Common myeloid progenitor, CD34-positive (primary cell): Measurements from ENCODE around the gene ZNF581.

ENCODE experiments used
- CTCF ChIA-PET: fragments of 350-600 bp; sonication (Branson Sonifier 250); formaldehyde crosslinking; loops from one replicate; lab custom pipeline; 2021; ENCODE audit warnings: antibody characterized with exemption; lab: Charles Lee
- POLR2A ChIA-PET: fragments of 350-600 bp; sonication (Branson Sonifier 250); formaldehyde crosslinking; loops from one replicate; lab custom pipeline; 2021; ENCODE audit warnings: antibody characterized with exemption; lab: Charles Lee
- DNase-seq, 3 donors: peaks; one replicate each; pipeline versions ENCODE4 v3.0.0 to v3.0.0-alpha.2; 2013
- H3K27ac ChIP-seq, 2 experiments: 1 replicate in 1 of 2; 2 replicates in 1 of 2; pipeline ENCODE4 v1.7.0; 2013; ENCODE audit warnings: inconsistent platforms in 2 of 2, low read length in 2 of 2, mild to moderate bottlenecking in 2 of 2, low read depth in 1 of 2, moderate library complexity in 1 of 2; ENCODE audit not compliant: severe bottlenecking in 2 of 2, insufficient read depth in 1 of 2, poor library complexity in 1 of 2
- H3K27me3 ChIP-seq, 5 experiments: replicated peaks in 2 of 5; 1 replicate in 3 of 5; 2 replicates in 2 of 5; pipeline versions ENCODE4 v1.6.1 to v1.7.0; 2013; ENCODE audit warnings: low read length in 4 of 5, mild to moderate bottlenecking in 2 of 5, moderate library complexity in 2 of 5, inconsistent platforms in 1 of 5; ENCODE audit not compliant: insufficient read depth in 5 of 5, control insufficient read depth in 4 of 5
- H3K36me3 ChIP-seq, 4 experiments: 1 replicate in 2 of 4; 2 replicates in 2 of 4; pipeline versions ENCODE4 v1.6.1 to v1.7.0; 2013; ENCODE audit warnings: low read length in 3 of 4, control low read depth in 1 of 4, mild to moderate bottlenecking in 1 of 4; ENCODE audit not compliant: control insufficient read depth in 4 of 4, insufficient read depth in 4 of 4
- H3K4me1 ChIP-seq, 4 experiments: 1 replicate in 3 of 4; 2 replicates in 1 of 4; pipeline versions ENCODE4 v1.6.1 to v1.7.1; 2013; ENCODE audit warnings: low read length in 3 of 4, mild to moderate bottlenecking in 3 of 4, control low read depth in 1 of 4, inconsistent platforms in 1 of 4, moderate library complexity in 1 of 4; ENCODE audit not compliant: control insufficient read depth in 4 of 4, insufficient read depth in 4 of 4; ENCODE audit errors: control extremely low read depth in 1 of 4
- H3K4me3 ChIP-seq, 7 experiments: 1 replicate in 4 of 7; 2 replicates in 3 of 7; pipeline versions ENCODE4 v1.5.1 to v1.7.0; 2013; ENCODE audit warnings: mild to moderate bottlenecking in 7 of 7, low read length in 6 of 7, moderate library complexity in 6 of 7, inconsistent platforms in 2 of 7, low read depth in 2 of 7, control low read depth in 1 of 7; ENCODE audit not compliant: insufficient read depth in 4 of 7, control insufficient read depth in 1 of 7; ENCODE audit errors: extremely low read depth in 1 of 7
- H3K9me3 ChIP-seq, 5 experiments: 1 replicate in 4 of 5; 2 replicates in 1 of 5; pipeline versions ENCODE4 v1.6.1 to v1.7.1; 2013; ENCODE audit warnings: low read length in 4 of 5, mild to moderate bottlenecking in 2 of 5, inconsistent platforms in 1 of 5, low read depth in 1 of 5, moderate library complexity in 1 of 5; ENCODE audit not compliant: control insufficient read depth in 4 of 5, insufficient read depth in 2 of 5; ENCODE audit errors: control extremely low read depth in 1 of 5
- WGBS: methylation state at CpG from one replicate; pipeline ENCODE4 v1.1.5; 2013; ENCODE audit not compliant: insufficient coverage; 5-methylcytosine and 5-hydroxymethylcytosine counted together

ZNF581 gene

GRCh38 chr19:55677572-55678028 is 34.2 kb downstream of the ZNF581 start:
- peaks cover 9 to 42% (median 37%) of the 10 kb centered on the region in 4 experiments for H3K4me1 ChIP-seq
- H3K27ac ChIP-seq: peak overlapping the region in 1 of 2 experiments; percentile 96
- H3K27me3 ChIP-seq: no peaks in the 10 kb centered on the region
- WGBS: 86% methylated on average over 6 of the region's 6 CpGs
- H3K36me3 ChIP-seq: peaks cover 0 to 59% (median 34%) of the 10 kb centered on the region in 4 experiments
- no peak overlapping the region for H3K4me3 ChIP-seq
- no peak for DNase-seq
- no peaks in the 10 kb centered on the region for H3K9me3 ChIP-seq
- ChIA-PET CTCF (no interaction called here), POLR2A (no interaction called here)

GRCh38 chr19:55678121-55678671 is 34.7 kb downstream of the ZNF581 start:
- peak in 2 of 3 donors; percentile 36 to 53 for DNase-seq
- peak overlapping the region in 1 of 2 experiments; percentile 29 for H3K27ac ChIP-seq
- H3K36me3 ChIP-seq: peaks cover 0 to 59% (median 34%) of the 10 kb centered on the region in 4 experiments
- H3K4me1 ChIP-seq: peaks cover 9 to 42% (median 37%) of the 10 kb centered on the region in 4 experiments
- no peaks in the 10 kb centered on the region for H3K9me3 ChIP-seq
- 91% methylated on average over 21 of the region's 21 CpGs for WGBS
- H3K4me3 ChIP-seq: no peak overlapping the region
- CTCF ChIA-PET: no interaction called here
- H3K27me3 ChIP-seq: no peaks in the 10 kb centered on the region
- POLR2A ChIA-PET: no interaction called here

GRCh38 chr19:55679343-55680257 is 36.2 kb downstream of the ZNF581 start:
- WGBS: 93% methylated on average over 21 of the region's 24 CpGs
- DNase-seq: no peak
- POLR2A ChIA-PET: no interaction called here
- H3K4me3 ChIP-seq: no peak overlapping the region
- H3K27ac ChIP-seq: no peak overlapping the region
- no peaks in the 10 kb centered on the region for H3K27me3 ChIP-seq
- no peaks in the 10 kb centered on the region for H3K9me3 ChIP-seq
- peaks cover 0 to 63% (median 36%) of the 10 kb centered on the region in 4 experiments for H3K36me3 ChIP-seq
- CTCF ChIA-PET: no interaction called here
- peaks cover 9 to 34% (median 33%) of the 10 kb centered on the region in 4 experiments for H3K4me1 ChIP-seq

GRCh38 chr19:55680339-55681130 is 37.1 kb downstream of the ZNF581 start:
- WGBS: 97% methylated on average over 15 of the region's 20 CpGs
- no peak overlapping the region for H3K27ac ChIP-seq
- H3K9me3 ChIP-seq: no peaks in the 10 kb centered on the region
- ChIA-PET POLR2A (no interaction called here), CTCF (no interaction called here)
- no peak for DNase-seq
- no peaks in the 10 kb centered on the region for H3K27me3 ChIP-seq
- no peak overlapping the region for H3K4me3 ChIP-seq
- peaks cover 0 to 73% (median 44%) of the 10 kb centered on the region in 4 experiments for H3K36me3 ChIP-seq
- peaks cover 9 to 30% (median 29%) of the 10 kb centered on the region in 4 experiments for H3K4me1 ChIP-seq

- CTCF ChIA-PET: no interaction called here
- Histone ChIP-seq H3K4me3 (no peak overlapping the region), H3K36me3 (peaks cover 0 to 82% (median 48%) of the 10 kb centered on the region in 4 experiments), H3K4me1 (peaks cover 4 to 23% (median 21%) of the 10 kb centered on the region in 4 experiments), H3K27ac (no peak overlapping the region), H3K27me3 (no peaks in the 10 kb centered on the region), H3K9me3 (no peaks in the 10 kb centered on the region)
- no peak for DNase-seq
- 94% methylated on average over 4 of the region's 9 CpGs for WGBS
- POLR2A ChIA-PET: interaction anchor here (0.7 kb wide), 1 partner anchor 15 kb away, joined by 11 read pairs; no protein-coding TSS in a partner anchor
Observed at GRCh38 chr19:55681131-55682092, 38.0 kb downstream of the ZNF581 start.
